ENCODE data around the gene AFAP1. TPM values are rescaled to one million over a fixed set of nuclear protein-coding genes. Genes with fewer than 3 reads are reported as not detected.

The AFAP1 gene
- total RNA-seq, 1 donor from 2014 or later, result 55.6 TPM

- TF ChIP-seq CTCF (IDR thresholded peaks at IDR 0.05; ENCODE audit: insufficient read depth, low read length, poor library complexity, severe bottlenecking), result no peak
- no peak for DNase-seq (ENCODE audit: low read depth)
- H3K27me3 ChIP-seq (ENCODE audit: control insufficient read depth, insufficient read depth, low read length), result no peaks in the 10 kb centered on the region
- H3K36me3 ChIP-seq (ENCODE audit: control insufficient read depth, insufficient read depth, low read length), result no peaks in the 10 kb centered on the region
- H3K4me3 ChIP-seq (ENCODE audit: low read depth, low read length), result no peak overlapping the region
Measured at GRCh38 chr4:7904952-7905915, 34.4 kb downstream of the AFAP1 start.

DNA sequence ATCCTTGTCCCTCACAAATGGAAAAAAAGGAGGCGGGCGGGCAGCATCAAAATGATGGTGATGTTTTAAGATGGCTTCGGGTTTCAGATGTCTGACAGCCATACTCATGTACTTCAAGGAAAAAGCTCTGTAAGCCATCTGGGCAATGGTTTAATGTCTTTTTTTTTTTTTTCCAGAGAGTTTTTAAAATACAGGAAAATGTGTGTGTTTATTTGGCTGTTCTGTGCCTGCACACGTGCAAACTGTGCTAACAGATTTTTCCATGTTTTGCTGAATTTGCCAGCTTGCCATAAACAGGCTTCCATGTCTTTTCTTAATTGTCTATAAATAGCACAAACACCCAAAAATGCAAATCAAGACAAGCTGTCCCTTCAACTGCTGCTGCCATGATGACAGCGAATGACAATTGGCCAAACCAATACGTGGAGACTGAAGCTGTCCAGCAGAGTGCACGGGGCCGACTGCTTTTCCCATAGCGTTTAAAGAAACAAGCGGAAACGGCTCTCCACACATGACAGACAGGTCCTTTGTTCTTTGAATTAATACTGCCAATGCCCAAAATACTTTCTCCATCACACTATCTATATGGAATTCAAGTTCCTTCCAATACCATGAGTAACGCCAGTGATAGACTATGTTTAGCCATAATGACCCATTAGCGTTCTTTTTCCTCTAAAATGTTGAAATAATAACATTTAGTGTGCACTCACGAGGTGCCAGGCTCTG, 35.7 kb downstream of the AFAP1 start:
- Histone ChIP-seq H3K4me3 (ENCODE audit: low read depth, low read length) (no peak overlapping the region), H3K36me3 (ENCODE audit: control insufficient read depth, insufficient read depth, low read length) (no peaks in the 10 kb centered on the region), H3K27me3 (ENCODE audit: control insufficient read depth, insufficient read depth, low read length) (no peaks in the 10 kb centered on the region)
- TF ChIP-seq CTCF (IDR thresholded peaks at IDR 0.05; ENCODE audit: insufficient read depth, low read length, poor library complexity, severe bottlenecking), result no peak
- DNase-seq (ENCODE audit: low read depth), result no peak

DNA sequence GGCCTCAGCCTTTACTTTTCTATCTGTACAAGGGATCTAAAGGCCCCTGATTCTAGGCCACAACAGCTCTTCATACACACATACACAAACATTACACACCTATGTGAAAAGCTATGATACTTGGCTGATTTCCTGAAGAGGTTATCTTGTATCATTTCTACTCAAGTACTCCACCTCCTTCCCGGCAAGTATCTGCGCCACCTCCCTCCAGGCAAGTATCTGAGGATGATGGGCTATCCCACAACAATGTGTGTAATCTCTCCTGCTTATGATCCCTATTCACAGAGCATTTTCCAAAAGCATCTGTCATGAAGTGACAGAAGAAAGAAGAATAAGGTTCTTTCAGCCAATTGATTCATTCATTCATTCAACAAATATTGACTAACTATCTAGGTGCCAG, 36.8 kb downstream of the AFAP1 start:
- no peaks in the 10 kb centered on the region for H3K36me3 ChIP-seq (ENCODE audit: control insufficient read depth, insufficient read depth, low read length)
- H3K4me3 ChIP-seq (ENCODE audit: low read depth, low read length), result no peak overlapping the region
- no peak for DNase-seq (ENCODE audit: low read depth)
- H3K27me3 ChIP-seq (ENCODE audit: control insufficient read depth, insufficient read depth, low read length), result no peaks in the 10 kb centered on the region
- no peak for TF ChIP-seq CTCF (IDR thresholded peaks at IDR 0.05; ENCODE audit: insufficient read depth, low read length, poor library complexity, severe bottlenecking)

- Histone ChIP-seq H3K4me3 (ENCODE audit: low read depth, low read length) (no peak overlapping the region), H3K36me3 (ENCODE audit: control insufficient read depth, insufficient read depth, low read length) (no peaks in the 10 kb centered on the region), H3K27me3 (ENCODE audit: control insufficient read depth, insufficient read depth, low read length) (no peaks in the 10 kb centered on the region)
- no peak for TF ChIP-seq CTCF (IDR thresholded peaks at IDR 0.05; ENCODE audit: insufficient read depth, low read length, poor library complexity, severe bottlenecking)
- no peak for DNase-seq (ENCODE audit: low read depth)
Measured at GRCh38 chr4:7902101-7902553, 37.5 kb downstream of the AFAP1 start.

GRCh38 chr4:7901311-7901885, 38.3 kb downstream of the AFAP1 start:
- no peak for DNase-seq (ENCODE audit: low read depth)
- no peaks in the 10 kb centered on the region for H3K36me3 ChIP-seq (ENCODE audit: control insufficient read depth, insufficient read depth, low read length)
- TF ChIP-seq CTCF (IDR thresholded peaks at IDR 0.05; ENCODE audit: insufficient read depth, low read length, poor library complexity, severe bottlenecking), result no peak
- H3K4me3 ChIP-seq (ENCODE audit: low read depth, low read length), result no peak overlapping the region
- no peaks in the 10 kb centered on the region for H3K27me3 ChIP-seq (ENCODE audit: control insufficient read depth, insufficient read depth, low read length)

All from kidney epithelial cell (primary cell).